Keratinocyte (primary cell): ENCODE data around the gene KMT2C.
"Not testable (repeated sequence)": the region's sequence is repeated elsewhere in the genome, so short reads cannot be mapped to it uniquely, and the experiment has no call there.

Experiments
- EZH2 ChIP-seq: IDR thresholded peaks from one replicate; pipeline ENCODE4 v1.6.1; 2012; ENCODE audit warnings: inconsistent platforms, mild to moderate bottlenecking, low read length, moderate library complexity
- TF ChIP-seq, protein P1 (sequence below), 3 experiments: IDR thresholded peaks in 1 of 3; conservative IDR thresholded peaks in 1 of 3; optimal IDR thresholded peaks in 1 of 3; 2 replicates in 2 of 3; 3 replicates in 1 of 3; pipeline versions ENCODE3 to v1.5.1; 2011; ENCODE audit warnings: low read length in 3 of 3, mild to moderate bottlenecking in 3 of 3, moderate library complexity in 2 of 3, control low read depth in 1 of 3, inconsistent platforms in 1 of 3; ENCODE audit not compliant: insufficient read depth in 2 of 3; ENCODE audit errors: extremely low read depth in 1 of 3

DNA sequence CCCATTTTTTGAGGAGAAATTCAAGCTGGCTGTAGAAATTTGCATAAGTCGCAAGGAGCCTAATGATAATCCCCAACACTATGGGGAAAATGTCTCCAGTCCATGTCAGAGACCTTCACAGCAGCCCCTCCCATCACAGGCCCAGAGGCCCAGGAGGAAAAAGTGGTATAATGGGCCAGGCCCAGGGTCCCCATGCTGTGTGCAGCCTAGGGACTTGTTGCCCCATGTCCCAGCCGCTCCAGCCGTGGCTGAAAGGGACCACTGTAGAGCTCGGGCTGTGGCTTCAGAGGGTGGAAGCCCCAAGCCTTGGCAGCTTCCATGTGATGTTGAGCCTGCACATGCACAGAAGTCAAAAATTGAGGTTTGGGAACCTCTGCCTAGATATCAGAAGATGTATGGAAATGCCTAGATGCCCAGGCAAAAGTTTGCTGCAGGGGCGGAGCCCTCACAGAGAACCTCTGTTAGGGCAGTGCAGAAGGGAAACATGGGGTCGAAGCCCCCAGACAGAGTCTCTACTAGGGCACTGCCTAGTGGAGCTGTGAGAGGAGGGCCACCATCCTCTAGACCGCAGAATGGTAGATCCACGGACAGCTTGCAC lies 35.3 kb upstream of the KMT2C start:
- TF ChIP-seq, protein P1, sequence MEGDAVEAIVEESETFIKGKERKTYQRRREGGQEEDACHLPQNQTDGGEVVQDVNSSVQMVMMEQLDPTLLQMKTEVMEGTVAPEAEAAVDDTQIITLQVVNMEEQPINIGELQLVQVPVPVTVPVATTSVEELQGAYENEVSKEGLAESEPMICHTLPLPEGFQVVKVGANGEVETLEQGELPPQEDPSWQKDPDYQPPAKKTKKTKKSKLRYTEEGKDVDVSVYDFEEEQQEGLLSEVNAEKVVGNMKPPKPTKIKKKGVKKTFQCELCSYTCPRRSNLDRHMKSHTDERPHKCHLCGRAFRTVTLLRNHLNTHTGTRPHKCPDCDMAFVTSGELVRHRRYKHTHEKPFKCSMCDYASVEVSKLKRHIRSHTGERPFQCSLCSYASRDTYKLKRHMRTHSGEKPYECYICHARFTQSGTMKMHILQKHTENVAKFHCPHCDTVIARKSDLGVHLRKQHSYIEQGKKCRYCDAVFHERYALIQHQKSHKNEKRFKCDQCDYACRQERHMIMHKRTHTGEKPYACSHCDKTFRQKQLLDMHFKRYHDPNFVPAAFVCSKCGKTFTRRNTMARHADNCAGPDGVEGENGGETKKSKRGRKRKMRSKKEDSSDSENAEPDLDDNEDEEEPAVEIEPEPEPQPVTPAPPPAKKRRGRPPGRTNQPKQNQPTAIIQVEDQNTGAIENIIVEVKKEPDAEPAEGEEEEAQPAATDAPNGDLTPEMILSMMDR (optimal IDR thresholded peaks at IDR 0.05 in 1 of 3, IDR thresholded peaks at IDR 0.05 in 1 of 3, conservative IDR thresholded peaks at IDR 0.05 in 1 of 3; ENCODE audit: extremely low read depth in 1 of 3, insufficient read depth in 2 of 3, low read length in 3 of 3), result not testable (repeated sequence)
- TF ChIP-seq EZH2, result not testable (repeated sequence)
